K562 (cell line): ENCODE measurements around the gene MEGF11. TPM values are rescaled to one million over a fixed set of nuclear protein-coding genes. Genes with fewer than 3 reads are reported as not detected.

ENCODE experiments used
- ATAC-seq: fragments of 200-7000 bp; cut with Tn5 transposase; 3 replicates; pipeline ENCODE4 v1.9.1; 2020; ENCODE audit warnings: moderate library complexity
- BruUV-seq: library from RNA; stranded (reverse); fragments of 400-500 nt; replicated peaks from 2 replicates; lab custom pipeline; 2021; lab: Mats Ljungman, UMichigan
- CTCF ChIA-PET: fragments of 300-600 bp; formaldehyde crosslinking; extraction: SDS; loops from one replicate; lab custom pipeline; 2021; ENCODE audit warnings: low intra/inter-chr PET ratio; lab: Yijun Ruan, JAX
- POLR2A ChIA-PET: fragments of 300-600, 350-650 bp; sonication (Branson Sonifier 250); formaldehyde crosslinking; extraction: SDS; loops from one replicate; lab custom pipeline; 2021; ENCODE audit warnings: antibody characterized with exemption, inconsistent platforms; lab: Yijun Ruan, JAX
- DNase-seq, 4 experiments: peaks; one replicate each; pipeline versions ENCODE4 v3.0.0 to v3.0.0-alpha.2; 2011 to 2018; ENCODE audit warnings: low spot score in 3 of 4, mixed read lengths in 3 of 4; ENCODE audit errors: extremely low read depth in 1 of 4
- FAIRE-seq: peaks from 2 replicates; lab custom pipeline; 2011; peaks lifted over from hg19 to GRCh38; lab: Jason Lieb, UNC
- H2AFZ ChIP-seq: 2 replicates; pipeline ENCODE4 v1.6.0; 2011; ENCODE audit warnings: low read depth, low read length, control low read depth, inconsistent platforms
- H3K27ac ChIP-seq: fragments of 200-600 bp; 3 replicates; pipeline ENCODE4 v1.8.0; 2011; ENCODE audit warnings: low read depth, mild to moderate bottlenecking, control low read depth, inconsistent platforms, low read length, moderate library complexity, mixed read lengths; ENCODE audit errors: extremely low read depth
- H3K27me3 ChIP-seq, 2 experiments: fragments of 300-600 bp in 1 of 2; 2 replicates in 1 of 2; 3 replicates in 1 of 2; pipeline versions ENCODE4 v1.6.0 to v1.8.0; 2011; ENCODE audit warnings: inconsistent platforms in 2 of 2, low read length in 2 of 2, mild to moderate bottlenecking in 1 of 2, mixed read lengths in 1 of 2, moderate library complexity in 1 of 2; ENCODE audit not compliant: control insufficient read depth in 2 of 2, insufficient read depth in 2 of 2
- H3K36me3 ChIP-seq: fragments of 300-600 bp; 3 replicates; pipeline ENCODE4 v1.8.0; 2011; ENCODE audit warnings: mild to moderate bottlenecking, low read length, inconsistent platforms; ENCODE audit not compliant: control insufficient read depth, insufficient read depth
- H3K4me1 ChIP-seq, 2 experiments: fragments of 200-600 bp in 1 of 2; replicated peaks in 1 of 2; 2 replicates in 1 of 2; 3 replicates in 1 of 2; pipeline versions ENCODE4 v1.5.1 to v1.8.0; 2011; ENCODE audit warnings: inconsistent platforms in 2 of 2, low read length in 2 of 2, mild to moderate bottlenecking in 1 of 2, mixed read lengths in 1 of 2, moderate library complexity in 1 of 2; ENCODE audit not compliant: control insufficient read depth in 2 of 2, insufficient read depth in 2 of 2
- H3K4me2 ChIP-seq: 2 replicates; pipeline ENCODE4 v1.6.1; 2011; ENCODE audit warnings: low read length, control low read depth, inconsistent platforms, mixed read lengths; ENCODE audit not compliant: insufficient read depth
- H3K4me3 ChIP-seq: fragments of 200-600 bp; sonication (generic), shearing (Covaris generic); 2 replicates; pipeline ENCODE4 v1.5.1; 2016; ENCODE audit warnings: control low read depth, inconsistent platforms
- H3K79me2 ChIP-seq: fragments of 200-600 bp; 3 replicates; pipeline ENCODE4 v1.8.0; 2011; ENCODE audit warnings: low read length, inconsistent platforms; ENCODE audit not compliant: control insufficient read depth, insufficient read depth
- H3K9ac ChIP-seq, 2 experiments: 2 replicates each; pipeline versions ENCODE4 v1.6.0 to v1.6.1; 2011; ENCODE audit warnings: low read depth in 2 of 2, low read length in 2 of 2, control low read depth in 1 of 2, inconsistent platforms in 1 of 2, mild to moderate bottlenecking in 1 of 2, mixed read lengths in 1 of 2; ENCODE audit not compliant: insufficient read depth in 1 of 2
- H3K9me1 ChIP-seq: one replicate; pipeline ENCODE4 v1.6.0; 2011; ENCODE audit warnings: inconsistent platforms, mild to moderate bottlenecking, low read length, moderate library complexity; ENCODE audit not compliant: control insufficient read depth, insufficient read depth
- H3K9me3 ChIP-seq: replicated peaks from 2 replicates; pipeline ENCODE4 v1.5.1; 2011; ENCODE audit warnings: low read depth, low read length, inconsistent platforms; ENCODE audit not compliant: control insufficient read depth, insufficient read depth
- H4K20me1 ChIP-seq: replicated peaks from 2 replicates; pipeline ENCODE4 v1.6.1; 2011; ENCODE audit warnings: low read length, inconsistent platforms, mixed read lengths; ENCODE audit not compliant: control insufficient read depth, insufficient read depth
- CHD7 ChIP-seq: fragments of 200-600 bp; sonication (generic); IDR thresholded peaks from one replicate; pipeline ENCODE4 v1.6.1; 2012; ENCODE audit warnings: mild to moderate bottlenecking, low read depth, low read length, inconsistent platforms
- KAT7 ChIP-seq: sonication (generic); formaldehyde crosslinking; IDR thresholded peaks from 2 replicates; pipeline ENCODE4 v1.8.0; 2022; ENCODE audit warnings: missing genetic modification reagents, mild to moderate bottlenecking, borderline replicate concordance
- PKNOX1 ChIP-seq: fragments of 450-650 bp; IDR thresholded peaks from 2 replicates; pipeline ENCODE4 v1.6.1; 2016
- RBM34 ChIP-seq: fragments of 200-400 bp; formaldehyde crosslinking; IDR thresholded peaks from 2 replicates; pipeline ENCODE4 v1.6.1; 2018; ENCODE audit warnings: low read length, borderline replicate concordance; ENCODE audit not compliant: insufficient read depth
- WGBS: fragments of 100-300 bp; shearing (Covaris generic); methylation state at CpG from one replicate; pipeline ENCODE4 v1.1.6; 2016; ENCODE audit warnings: low coverage, mixed read lengths; ENCODE audit not compliant: insufficient coverage; ENCODE audit errors: missing lambda C conversion rate; 5-methylcytosine and 5-hydroxymethylcytosine counted together
- in situ Hi-C: fragments of 300-500 bp; cut with MboI; formaldehyde crosslinking; loops from 4 replicates; pipeline ENCODE4 v1.15.0; 2018; ENCODE audit warnings: inconsistent platforms, mixed read lengths
- intact Hi-C: fragments of 100-400 bp; cut with micrococcal nuclease; formaldehyde crosslinking; loops from 2 replicates; pipeline ENCODE4 v1.14.2; 2022
- polyA plus RNA-seq, 8 experiments: library from polyadenylated mRNA; depleted of rRNA in 4 of 8; stranded (reverse) in 5 of 8; unstranded in 3 of 8; fragments of >200 nt; fragmentation: Nextera tagmentation in 2 of 8; fragmentation: Illumina TruSeq in 1 of 8; extraction: Ambion mirVana in 2 of 8; extraction: Trizol in 1 of 8; gene quantifications; 2 replicates each; pipeline versions ENCODE4 v1.2.1 to v1.2.3, GENCODE V29; 2011 to 2014; ENCODE audit warnings: inconsistent platforms in 1 of 8, missing spikeins in 1 of 8
- total RNA-seq, 7 experiments: library from RNA; depleted of rRNA in 6 of 7; stranded (reverse); fragments of >200 nt in 6 of 7; fragmentation: Illumina TruSeq in 2 of 7; extraction: Trizol in 2 of 7; gene quantifications; 2 replicates each; pipeline versions ENCODE4 v1.2.1 to v1.2.3, GENCODE V29; 2011 to 2021; ENCODE audit warnings: low replicate concordance in 1 of 7

Gene MEGF11
- total and polyA plus RNA-seq, 9 of the 15 experiments (the other 6 are each of a cell fraction or from before 2014, with no cell fraction given): 0.06 to 0.23 (median 0.20) TPM; not detected in 6

- H3K4me2 ChIP-seq: no peak overlapping the region
- no peak overlapping the region for H3K9ac ChIP-seq
- no peaks in the 10 kb centered on the region for H3K79me2 ChIP-seq
- DNase-seq (no peak), FAIRE-seq (no peak), ATAC-seq (no peak)
- no peaks in the 10 kb centered on the region for H3K36me3 ChIP-seq
- in situ Hi-C loops: no loop called here
- ChIA-PET POLR2A (interaction anchor here (0.6 kb wide), 1 partner anchor 93 kb away, joined by 4 read pairs; no protein-coding TSS in a partner anchor), CTCF (no interaction called here)
- peaks cover 33 to 56% of the 10 kb centered on the region in 2 experiments for H3K27me3 ChIP-seq
- no peak overlapping the region for H3K4me3 ChIP-seq
- TF ChIP-seq KAT7 (CRISPR knock-in tag) (no peak), CHD7 (no peak), RBM34 (no peak), PKNOX1 (peak; percentile 55)
- 8% methylated on average over 3 of the region's 3 CpGs for WGBS
- H4K20me1 ChIP-seq: peaks cover 17% of the 10 kb centered on the region; the same call in 1 of the 2 replicates
- no peaks in the 10 kb centered on the region for H3K9me1 ChIP-seq
- no peaks in the 10 kb centered on the region for H3K9me3 ChIP-seq
- no TSS peak for BruUV-seq
- H3K4me1 ChIP-seq: peaks cover 0 to 4% of the 10 kb centered on the region in 2 experiments; a peak in 2 of 5 replicates
- intact Hi-C loops: no loop called here
- H2AFZ ChIP-seq: no peak overlapping the region
- no peak overlapping the region for H3K27ac ChIP-seq
Observed at GRCh38 chr15:65944404-65944803, 309.1 kb downstream of the MEGF11 start.
